Hindlimb muscle (tissue), 1 donor: ENCODE data around the gene PPP1R15B. TPM values are rescaled to one million over a fixed set of nuclear protein-coding genes. Genes with fewer than 3 reads are reported as not detected.

Experiments
- DNase-seq: peaks from one replicate; pipeline ENCODE4 v3.0.0-alpha.2; 2013
- polyA plus RNA-seq: library from polyadenylated mRNA; unstranded; fragments of 120-200 nt; gene quantifications from one replicate; pipeline ENCODE4 v1.2.1, GENCODE V29; 2013; ENCODE audit not compliant: insufficient read length

The PPP1R15B gene
- polyA plus RNA-seq, 1 donor: 23.0 TPM

- no peak for DNase-seq
These were observed 13.2 kb downstream of the PPP1R15B start for GRCh38 chr1:204398197-204399125.

- no peak for DNase-seq
These were observed 15.5 kb downstream of the PPP1R15B start for GRCh38 chr1:204396015-204396583.

- DNase-seq: no peak
These were observed 20.0 kb downstream of the PPP1R15B start for GRCh38 chr1:204391629-204392028.

- DNase-seq: no peak
These were observed 20.7 kb downstream of the PPP1R15B start for GRCh38 chr1:204390751-204391466.

- DNase-seq: no peak
These were observed 25.9 kb downstream of the PPP1R15B start for GRCh38 chr1:204385727-204386126.

- DNase-seq: no peak
These were observed 26.8 kb downstream of the PPP1R15B start for GRCh38 chr1:204384636-204385352.

GRCh38 chr1:204383163-204383904 lies 28.3 kb downstream of the PPP1R15B start:
- no peak for DNase-seq

- no peak for DNase-seq
These were observed 28.9 kb downstream of the PPP1R15B start for GRCh38 chr1:204382714-204383083.

- no peak for DNase-seq
These were observed 31.3 kb downstream of the PPP1R15B start for GRCh38 chr1:204380293-204380831.

GRCh38 chr1:204377800-204378668 lies 33.6 kb downstream of the PPP1R15B start:
- DNase-seq: no peak

- no peak for DNase-seq
These were observed 34.5 kb downstream of the PPP1R15B start for GRCh38 chr1:204376919-204377799.

GRCh38 chr1:204376465-204376864 lies 35.2 kb downstream of the PPP1R15B start:
- no peak for DNase-seq

- no peak for DNase-seq
These were observed 37.7 kb downstream of the PPP1R15B start for GRCh38 chr1:204373911-204374310.

- no peak for DNase-seq
These were observed 41.4 kb downstream of the PPP1R15B start for GRCh38 chr1:204370176-204370575.

- DNase-seq: no peak
These were observed 42.5 kb downstream of the PPP1R15B start for GRCh38 chr1:204368996-204369726.

- no peak for DNase-seq
These were observed 43.7 kb downstream of the PPP1R15B start for GRCh38 chr1:204367956-204368355.

- no peak for DNase-seq
These were observed 44.3 kb downstream of the PPP1R15B start for GRCh38 chr1:204367193-204367858.

- no peak for DNase-seq
These were observed 44.9 kb downstream of the PPP1R15B start for GRCh38 chr1:204366759-204367158.
